B cell (primary cell): Measurements from ENCODE around the gene EML6. TPM values are rescaled to one million over a fixed set of nuclear protein-coding genes. Genes with fewer than 3 reads are reported as not detected.

Experiments used
- ATAC-seq: fragments of 200-7000 bp; cut with Tn5 transposase; one replicate; pipeline ENCODE4 v1.10.0; 2021; ENCODE audit warnings: low read depth, mild to moderate bottlenecking, moderate number of reproducible peaks, moderate library complexity
- CTCF ChIA-PET: fragments of 350-600 bp; sonication (Branson Sonifier 250); formaldehyde crosslinking; loops from one replicate; lab custom pipeline; 2021; ENCODE audit warnings: antibody characterized with exemption, inconsistent platforms; lab: Charles Lee
- POLR2A ChIA-PET: fragments of 350-600 bp; sonication (Branson Sonifier 250); formaldehyde crosslinking; loops from one replicate; lab custom pipeline; 2021; ENCODE audit warnings: antibody characterized with exemption; lab: Charles Lee
- DNase-seq: peaks from one replicate; pipeline ENCODE4 v3.0.0; 2013
- H2AFZ ChIP-seq: 2 replicates; pipeline ENCODE4 v1.6.1; 2012; ENCODE audit warnings: mild to moderate bottlenecking, low read depth, low read length; ENCODE audit not compliant: insufficient read depth, poor library complexity, severe bottlenecking
- H3K27ac ChIP-seq, 2 donors: 1 replicate in 1 of 2; 2 replicates in 1 of 2; pipeline ENCODE4 v1.5.1; 2012 to 2013; ENCODE audit warnings: low read length in 2 of 2, mild to moderate bottlenecking in 2 of 2, moderate library complexity in 1 of 2
- H3K27me3 ChIP-seq, 4 experiments: fragments of 200-600 bp in 1 of 4; sonication (generic) in 1 of 4; replicated peaks in 1 of 4; 1 replicate in 2 of 4; 2 replicates in 2 of 4; pipeline versions ENCODE4 v1.6.1 to v1.7.0; 2013 to 2016; ENCODE audit warnings: low read length in 3 of 4, mild to moderate bottlenecking in 2 of 4, mixed read lengths in 1 of 4, moderate library complexity in 1 of 4; ENCODE audit not compliant: insufficient read depth in 4 of 4, control insufficient read depth in 3 of 4; ENCODE audit errors: control extremely low read depth in 1 of 4
- H3K36me3 ChIP-seq, 2 experiments: replicated peaks in 1 of 2; 1 replicate in 1 of 2; 2 replicates in 1 of 2; pipeline versions ENCODE4 v1.6.1 to v1.7.1; 2013; ENCODE audit warnings: low read length in 1 of 2; ENCODE audit not compliant: insufficient read depth in 2 of 2, control insufficient read depth in 1 of 2; ENCODE audit errors: control extremely low read depth in 1 of 2, extremely low read depth in 1 of 2
- H3K4me1 ChIP-seq, 2 donors: fragments of 200-600 bp in 1 of 2; sonication (generic) in 1 of 2; 1 replicate in 1 of 2; 2 replicates in 1 of 2; pipeline versions ENCODE4 v1.5.1 to v1.6.1; 2013 to 2017; ENCODE audit warnings: low read length in 2 of 2; ENCODE audit not compliant: control insufficient read depth in 2 of 2, insufficient read depth in 2 of 2
- H3K4me2 ChIP-seq: replicated peaks from 2 replicates; pipeline ENCODE3; 2012; ENCODE audit warnings: mild to moderate bottlenecking, low read depth, low read length; ENCODE audit not compliant: poor library complexity, severe bottlenecking
- H3K4me3 ChIP-seq, 5 experiments: fragments of 200-600 bp in 1 of 5; sonication (generic) in 1 of 5; 1 replicate in 3 of 5; 2 replicates in 2 of 5; pipeline versions ENCODE4 v1.5.1 to v1.7.0; 2011 to 2016; ENCODE audit warnings: low read length in 4 of 5, mild to moderate bottlenecking in 4 of 5, low read depth in 2 of 5, control low read depth in 1 of 5, moderate library complexity in 1 of 5; ENCODE audit not compliant: insufficient read depth in 1 of 5; ENCODE audit errors: control extremely low read depth in 1 of 5, extremely low read depth in 1 of 5
- H3K79me2 ChIP-seq: fragments of 200-600 bp; sonication (generic); one replicate; pipeline ENCODE4 v1.6.0; 2016; ENCODE audit warnings: low read length; ENCODE audit not compliant: control insufficient read depth, insufficient read depth
- H3K9ac ChIP-seq: fragments of 200-600 bp; sonication (generic); 2 replicates; pipeline ENCODE4 v1.6.1; 2017; ENCODE audit warnings: mild to moderate bottlenecking, low read length, moderate library complexity
- H3K9me3 ChIP-seq, 3 donors: one replicate each; pipeline versions ENCODE4 v1.6.1 to v1.7.1; 2013; ENCODE audit warnings: low read length in 2 of 3; ENCODE audit not compliant: control insufficient read depth in 2 of 3, insufficient read depth in 1 of 3; ENCODE audit errors: control extremely low read depth in 1 of 3
- H4K20me1 ChIP-seq: 2 replicates; pipeline ENCODE4 v1.6.0; 2012; ENCODE audit warnings: mild to moderate bottlenecking, low read length; ENCODE audit not compliant: insufficient read depth, control insufficient read depth, poor library complexity, severe bottlenecking
- H3K27ac Mint-ChIP-seq: one replicate; pipeline ENCODE4 v1.8.0; 2021; ENCODE audit warnings: mixed read lengths
- H3K27me3 Mint-ChIP-seq: one replicate; pipeline ENCODE4 v1.8.0; 2021; ENCODE audit warnings: mixed read lengths
- H3K4me1 Mint-ChIP-seq: one replicate; pipeline ENCODE4 v1.8.0; 2021; ENCODE audit warnings: mixed read lengths
- H3K4me3 Mint-ChIP-seq: one replicate; pipeline ENCODE4 v1.8.0; 2021; ENCODE audit warnings: mixed read lengths
- H3K9me3 Mint-ChIP-seq: one replicate; pipeline ENCODE4 v1.8.0; 2022; ENCODE audit warnings: mixed read lengths; ENCODE audit not compliant: insufficient read depth
- CTCF ChIP-seq: fragments of 200-600 bp; IDR thresholded peaks from one replicate; pipeline ENCODE4 v1.8.0; 2022; ENCODE audit warnings: antibody characterized with exemption, mild to moderate bottlenecking
- EZH2 ChIP-seq: IDR thresholded peaks from 2 replicates; pipeline ENCODE4 v1.6.1; 2012; ENCODE audit warnings: borderline replicate concordance, low read depth, mild to moderate bottlenecking, moderate library complexity, low read length; ENCODE audit not compliant: insufficient read depth, poor library complexity, severe bottlenecking
- WGBS: methylation state at CpG from one replicate; pipeline ENCODE4 v1.1.5; 2013; ENCODE audit warnings: missing lambda C conversion rate; ENCODE audit not compliant: insufficient coverage; 5-methylcytosine and 5-hydroxymethylcytosine counted together
- intact Hi-C: fragments of 100-400 bp; cut with micrococcal nuclease; formaldehyde crosslinking; loops from one replicate; pipeline ENCODE4 v1.10.0; 2022
- polyA plus RNA-seq: library from polyadenylated mRNA; depleted of rRNA; stranded (reverse); fragments of >200 nt; gene quantifications from 2 replicates; pipeline ENCODE4 v1.2.3, GENCODE V29; 2012
- total RNA-seq, 2 donors: library from RNA; stranded (reverse); fragments of 120-200 nt in 1 of 2; gene quantifications; 1 replicate in 1 of 2; 2 replicates in 1 of 2; pipeline versions ENCODE4 v1.2.3 to v1.2.4, GENCODE V29; 2013 to 2022

Gene EML6
- total and polyA plus RNA-seq, 2 donors (not counting 1 experiment from before 2014, with no cell fraction given), result 42.5 to 53.7 TPM

- Histone ChIP-seq H3K4me2 (no peak overlapping the region), H3K27me3 (no peaks in the 10 kb centered on the region), H3K4me1 (peaks cover 0 to 4% of the 10 kb centered on the region in 2 donors), H3K9ac (no peak overlapping the region), H3K36me3 (no peaks in the 10 kb centered on the region), H3K4me3 (no peak overlapping the region), H3K27ac (no peak overlapping the region), H3K9me3 (no peaks in the 10 kb centered on the region), H4K20me1 (no peaks in the 10 kb centered on the region), H3K79me2 (no peaks in the 10 kb centered on the region), H2AFZ (no peak overlapping the region)
- ATAC-seq, result no peak
- WGBS, result 95% methylated on average over 3 of the region's 4 CpGs
- Mint-ChIP-seq H3K9me3 (no peaks in the 10 kb centered on the region), H3K27me3 (no peaks in the 10 kb centered on the region), H3K4me3 (no peak overlapping the region), H3K4me1 (peaks cover 4% of the 10 kb centered on the region), H3K27ac (no peak overlapping the region)
- no peak for TF ChIP-seq EZH2
- TF ChIP-seq CTCF, result no peak
- ChIA-PET CTCF (interaction anchor here (0.5 to 4.1 kb wide), 6 partner anchors 9 to 730 kb away, joined by 3 to 57 read pairs (median 35); no protein-coding TSS in a partner anchor), POLR2A (no interaction called here)
- no peak for DNase-seq
- intact Hi-C loops, result no loop called here
Measured at GRCh38 chr2:54836477-54836876, 113.0 kb downstream of the EML6 start.

DNA sequence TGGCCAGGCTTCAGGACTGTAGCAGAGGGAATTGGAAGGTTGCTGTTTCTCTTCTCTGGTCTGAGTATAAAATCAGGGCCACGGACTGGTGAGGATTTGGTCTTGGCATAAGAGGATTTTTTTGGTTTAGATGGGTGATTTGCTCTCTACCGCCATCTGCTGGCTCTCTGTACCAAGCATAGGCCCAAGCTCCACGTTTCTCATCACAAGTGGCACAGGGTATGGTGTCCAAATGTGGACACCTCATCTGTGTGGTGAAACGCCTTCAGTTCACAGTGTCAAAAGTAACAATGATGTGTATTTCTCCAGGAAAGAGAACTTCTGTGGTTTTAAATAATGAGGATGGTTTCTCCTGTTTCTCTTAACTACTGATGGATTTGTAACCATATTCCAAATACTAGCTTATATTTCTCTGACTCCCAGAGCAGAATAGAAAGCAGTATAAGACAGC is 115.1 kb downstream of the EML6 start:
- Histone ChIP-seq H3K36me3 (no peaks in the 10 kb centered on the region), H3K79me2 (no peaks in the 10 kb centered on the region), H3K4me3 (no peak overlapping the region), H2AFZ (peak overlapping the region; percentile 30), H3K27me3 (no peaks in the 10 kb centered on the region), H3K27ac (no peak overlapping the region), H4K20me1 (no peaks in the 10 kb centered on the region), H3K9me3 (no peaks in the 10 kb centered on the region), H3K4me1 (peaks cover 0 to 4% of the 10 kb centered on the region in 2 donors), H3K4me2 (no peak overlapping the region), H3K9ac (no peak overlapping the region)
- ATAC-seq (peak; percentile 83), DNase-seq (peak; percentile 78)
- peak overlapping the region; percentile 46 for H3K27ac Mint-ChIP-seq
- intact Hi-C loops, result loop anchor here (1.0 kb wide), 4 partner anchors 82 to 316 kb away; partner anchors contain the start of gene EML6
- no peak for TF ChIP-seq EZH2
- peak; percentile 97 for TF ChIP-seq CTCF
- POLR2A ChIA-PET, result interaction anchor here (0.5 kb wide), 1 partner anchor 115 kb away, joined by 3 read pairs; the partner anchor contains the start of gene EML6
- CTCF ChIA-PET, result interaction anchor here (0.5 to 4.1 kb wide), 48 partner anchors 9 to 735 kb away, joined by 3 to 76 read pairs (median 4); partner anchors contain the start of gene EML6
- 0% methylated on average over 1 of the region's 4 CpGs for whole genome bisulfite sequencing
- no peaks in the 10 kb centered on the region for H3K9me3 Mint-ChIP-seq
- H3K4me3 Mint-ChIP-seq, result no peak overlapping the region
- H3K27me3 Mint-ChIP-seq, result no peaks in the 10 kb centered on the region
- H3K4me1 Mint-ChIP-seq, result peaks cover 4% of the 10 kb centered on the region
